Suppressor macrophage treated with lipopolysaccharide for 4 hours (primary cell): ENCODE measurements around the gene NOP9.

Source experiments
- DNase-seq: peaks from one replicate; pipeline ENCODE4 v3.0.0-alpha.2; 2020

NOP9 gene

DNA sequence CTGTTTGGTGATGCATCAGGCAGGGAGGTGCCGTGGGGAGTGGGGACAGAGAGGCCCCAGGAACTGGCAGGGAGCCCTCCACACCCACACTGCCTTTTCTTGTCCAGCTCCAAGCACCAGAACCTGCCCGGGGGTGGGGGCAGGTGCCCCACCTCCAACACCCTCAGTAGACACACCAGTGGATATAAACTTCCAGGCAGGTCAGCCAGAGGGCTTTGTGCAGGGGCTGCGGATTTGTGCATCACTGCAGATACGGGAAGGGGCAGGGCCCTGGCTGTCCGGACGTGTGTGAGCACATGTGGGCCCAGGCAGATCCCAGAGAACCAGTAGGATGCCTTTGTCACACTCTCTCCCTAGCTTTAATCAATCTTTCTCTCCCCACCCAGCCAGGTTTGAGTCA, 35.4 kb upstream of the NOP9 start:
- DNase-seq: no peak

DNA sequence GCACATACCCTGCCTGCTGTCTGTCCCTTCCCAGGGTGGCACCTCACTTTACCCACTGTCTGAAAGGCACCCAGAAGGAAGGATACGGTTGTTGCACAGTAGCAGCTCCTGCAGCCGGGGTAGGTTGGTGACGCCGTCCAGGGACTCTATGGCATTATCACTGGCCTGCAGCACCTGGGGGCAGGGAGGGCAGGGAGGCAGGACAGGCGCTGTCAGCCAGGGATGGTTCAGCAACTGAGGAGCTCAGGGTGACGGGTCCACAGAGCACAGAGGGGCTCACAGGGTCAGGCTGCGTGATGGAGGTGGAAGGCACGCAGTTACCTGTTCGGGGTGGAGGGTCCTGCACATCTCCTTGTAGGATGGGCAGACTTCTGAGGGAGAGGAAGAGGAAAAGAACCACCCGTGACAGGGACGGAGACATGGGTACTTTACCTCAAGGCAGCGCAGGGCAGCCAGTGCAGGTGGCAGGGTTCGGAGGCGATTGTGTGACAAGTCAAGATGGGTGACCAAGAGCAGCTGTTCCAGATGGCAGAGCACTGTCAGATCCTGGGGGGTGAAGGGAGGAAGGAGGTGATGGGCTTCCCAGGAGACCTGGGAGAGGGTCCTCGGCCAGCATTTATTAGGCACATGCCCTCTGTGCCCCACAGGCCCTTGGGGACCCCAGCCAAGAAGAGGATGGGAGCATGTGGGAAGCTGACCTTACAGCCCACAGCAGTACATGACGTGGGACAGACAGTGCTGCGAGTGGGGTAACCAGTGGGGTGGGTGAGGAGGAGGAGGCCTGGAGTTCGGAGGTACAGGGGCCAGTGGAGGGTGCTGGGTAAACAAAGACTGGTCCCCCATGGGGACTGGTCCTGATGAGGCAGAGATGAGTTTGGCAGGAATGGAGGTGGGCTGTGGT, 33.1 kb upstream of the NOP9 start:
- DNase-seq: no peak

DNA sequence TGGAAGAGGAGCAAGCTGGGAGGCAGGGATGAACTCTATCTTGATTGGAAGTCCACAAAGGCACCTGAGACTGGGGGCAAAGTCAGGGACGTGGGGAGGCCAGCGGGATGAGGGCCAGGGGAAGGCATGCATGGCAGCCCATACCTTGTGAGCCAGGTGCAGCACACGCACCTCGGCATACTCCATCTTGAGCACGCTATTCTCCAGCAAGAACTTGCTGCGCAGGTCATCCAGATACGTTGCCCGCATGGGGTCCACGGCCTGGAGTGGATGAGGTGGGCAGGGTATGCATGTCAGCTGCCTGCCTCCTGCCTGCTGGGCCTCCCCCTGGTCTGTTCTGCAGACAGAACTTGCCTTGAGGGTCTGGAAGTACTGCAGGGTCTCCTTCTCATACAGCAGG, 32.1 kb upstream of the NOP9 start:
- DNase-seq: no peak

DNA sequence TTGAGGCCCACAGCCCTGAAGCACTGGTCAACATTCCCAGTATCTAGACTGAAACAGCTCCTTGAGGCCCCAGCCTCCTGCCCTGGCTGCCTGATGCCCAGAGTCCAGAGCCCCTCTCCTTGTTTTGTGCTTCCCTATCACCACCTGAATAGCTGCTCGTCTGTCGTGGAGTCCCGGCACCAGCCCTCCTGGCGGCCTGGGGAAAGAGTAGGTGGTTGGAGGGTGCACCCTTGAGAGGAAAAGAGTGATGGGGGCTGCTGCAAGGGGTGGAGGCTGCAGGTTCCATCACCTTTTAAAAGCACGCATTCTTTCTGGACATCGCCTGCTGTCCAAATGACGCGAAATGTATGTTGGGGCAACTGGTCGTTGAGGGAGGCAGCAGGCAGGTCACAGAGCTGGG, 31.4 kb upstream of the NOP9 start:
- DNase-seq: no peak

DNA sequence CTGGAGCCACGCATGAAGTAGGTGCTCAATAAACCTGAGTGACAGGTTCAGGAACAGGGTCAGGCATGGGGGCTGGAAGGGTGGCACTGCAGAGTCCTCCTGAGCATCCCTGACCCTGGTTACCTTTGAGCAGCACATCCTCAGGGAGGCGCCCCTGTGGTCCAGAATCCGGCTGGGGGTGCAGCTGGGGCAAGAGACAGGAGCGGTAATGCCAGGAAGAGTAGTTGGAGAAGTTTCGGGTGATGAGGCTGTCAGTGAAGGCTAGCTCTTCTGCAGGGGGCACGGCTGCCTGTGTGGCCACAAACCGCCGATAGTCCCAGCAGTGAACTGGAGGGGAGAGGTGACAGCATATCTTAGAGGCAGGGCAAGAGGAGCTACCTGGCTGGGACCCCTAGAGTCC, 30.3 kb upstream of the NOP9 start:
- DNase-seq: no peak

DNA sequence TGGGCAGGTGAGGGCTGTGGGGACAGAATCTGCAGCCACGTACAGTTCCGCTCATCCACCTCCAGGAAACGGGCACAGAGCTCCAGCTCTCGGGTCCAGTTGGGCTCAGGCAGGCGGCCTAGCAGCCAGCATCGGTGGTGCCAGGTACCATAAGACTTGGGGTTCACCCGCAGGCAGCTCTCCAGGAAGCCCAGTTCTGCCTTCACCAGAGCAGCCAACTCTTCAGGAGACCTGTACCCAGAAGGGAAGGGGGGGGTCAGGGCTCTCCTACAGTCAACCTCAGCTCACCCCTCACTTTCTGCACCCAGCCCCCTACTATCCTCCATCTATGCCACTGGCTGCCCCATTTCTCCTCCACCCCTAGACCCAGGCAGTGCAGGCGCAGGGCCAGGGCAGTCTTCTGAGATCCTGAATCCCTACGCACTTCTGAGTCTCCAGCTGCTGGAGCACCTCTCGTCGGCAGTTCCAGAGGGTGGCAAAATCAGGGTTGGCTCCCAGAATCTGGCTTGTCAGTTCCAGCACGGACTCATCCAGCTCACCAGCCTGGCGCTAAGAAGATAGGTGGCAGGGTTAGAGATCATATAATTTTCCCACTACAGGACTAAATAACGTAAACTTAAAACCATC, 29.6 kb upstream of the NOP9 start:
- no peak for DNase-seq

DNA sequence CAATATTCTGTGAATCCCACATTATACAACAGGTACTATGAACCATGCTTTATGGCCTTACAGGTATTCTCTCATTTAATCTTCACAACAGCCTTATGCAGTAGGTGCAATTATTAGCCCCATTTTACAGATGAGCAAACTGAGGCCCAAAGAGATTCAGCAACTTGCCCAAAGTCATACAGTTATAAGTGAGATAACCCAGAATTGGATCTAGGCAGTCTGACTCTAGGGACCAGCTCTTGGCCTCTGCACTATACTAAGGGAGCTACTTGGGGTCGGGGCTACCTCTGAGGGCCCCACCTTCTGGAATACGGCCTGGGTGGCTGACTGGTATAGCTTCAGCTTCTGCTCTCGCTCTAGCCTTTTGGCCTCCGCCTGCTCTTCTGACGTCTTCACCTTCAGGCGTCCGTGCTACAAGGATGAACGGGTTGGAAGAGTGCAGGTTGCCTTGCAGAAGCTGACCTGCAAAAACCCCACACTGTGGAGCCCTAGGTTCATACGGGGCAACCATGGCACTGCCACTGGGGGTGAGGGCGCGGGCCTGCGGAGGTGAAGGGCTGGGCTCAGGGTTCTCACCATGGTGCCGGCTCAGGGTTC, 29.0 kb upstream of the NOP9 start:
- no peak for DNase-seq

DNA sequence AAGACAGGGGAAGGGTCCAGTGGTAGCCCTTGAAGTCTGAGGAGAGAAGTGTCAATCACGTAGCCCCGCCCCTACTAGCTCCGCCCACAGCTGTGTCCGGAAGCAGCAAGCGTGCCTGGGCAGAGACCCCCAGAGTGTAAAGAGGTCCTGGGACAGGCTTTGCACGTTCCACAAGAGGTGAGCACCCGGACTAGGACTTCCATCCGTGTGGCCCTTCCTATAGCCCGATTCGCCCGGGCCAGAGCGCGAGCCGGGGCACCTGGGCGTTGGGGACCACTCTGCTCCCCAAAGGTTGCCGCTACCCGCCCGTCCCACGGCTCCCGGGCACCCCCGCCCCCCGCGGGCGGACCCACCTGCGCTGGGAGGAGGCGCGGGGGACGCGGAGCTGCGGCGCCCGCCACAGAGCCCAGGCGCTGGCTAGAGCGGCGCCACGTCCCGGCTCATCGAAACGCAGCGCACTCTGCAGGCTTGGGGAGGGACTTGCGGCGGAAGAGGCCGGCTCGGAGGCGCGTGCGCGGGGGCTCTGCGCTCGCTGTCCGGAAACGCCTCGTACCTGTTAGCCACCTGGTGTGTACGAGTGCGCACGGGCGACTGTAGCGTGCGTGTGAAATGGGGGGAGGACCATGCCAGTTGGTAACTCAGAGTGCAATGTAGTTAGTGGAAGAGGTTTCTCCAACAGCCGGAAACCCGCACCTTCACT, 28.4 kb upstream of the NOP9 start, which contains the start of gene RABGGTA:
RABGGTA (minus strand) TSS at position 464 of the 700 bp plus-strand sequence. CDS start 482 bp downstream, outside the sequence.
- DNase-seq: peak; percentile 91

DNA sequence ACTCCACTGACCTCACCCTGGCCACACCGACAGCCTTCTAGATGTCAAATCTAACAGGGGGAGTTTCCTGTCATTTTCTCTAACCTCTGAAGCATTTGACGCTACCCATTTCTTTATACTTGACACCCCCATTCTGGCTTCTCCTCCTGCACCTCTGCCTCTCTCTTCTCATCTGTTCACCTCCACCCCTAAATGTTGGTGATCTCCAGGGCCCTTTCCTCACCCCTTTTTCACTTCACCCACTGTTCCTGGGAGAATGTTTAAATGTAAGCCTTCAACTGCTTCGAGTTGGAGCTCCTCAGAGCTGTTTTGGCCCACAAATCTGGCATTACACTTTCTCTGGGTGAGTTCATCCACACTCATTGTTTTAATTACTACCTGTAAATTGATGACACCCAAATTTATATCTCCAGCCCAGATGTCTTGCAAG, 27.8 kb upstream of the NOP9 start:
- DNase-seq: no peak

DNA sequence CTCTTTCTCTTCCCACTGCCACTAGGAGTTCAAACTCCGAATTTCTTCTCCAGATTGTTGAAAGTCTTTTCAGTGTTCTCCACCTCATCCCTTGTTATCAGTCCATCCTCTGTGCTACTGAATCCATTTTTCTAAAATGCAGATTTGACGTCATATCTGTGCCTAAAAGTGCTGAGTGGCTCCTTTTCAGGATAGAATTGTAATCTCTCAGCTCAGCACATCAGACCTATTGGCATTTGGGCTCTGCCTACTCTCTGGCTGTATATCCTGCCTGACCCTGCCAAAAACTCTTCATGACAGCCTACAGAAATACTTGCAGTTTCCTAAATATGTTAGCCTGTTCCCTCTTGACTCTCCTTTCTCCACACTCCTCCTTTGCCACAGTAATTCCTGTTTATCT, 27.2 kb upstream of the NOP9 start:
- DNase-seq: no peak

DNA sequence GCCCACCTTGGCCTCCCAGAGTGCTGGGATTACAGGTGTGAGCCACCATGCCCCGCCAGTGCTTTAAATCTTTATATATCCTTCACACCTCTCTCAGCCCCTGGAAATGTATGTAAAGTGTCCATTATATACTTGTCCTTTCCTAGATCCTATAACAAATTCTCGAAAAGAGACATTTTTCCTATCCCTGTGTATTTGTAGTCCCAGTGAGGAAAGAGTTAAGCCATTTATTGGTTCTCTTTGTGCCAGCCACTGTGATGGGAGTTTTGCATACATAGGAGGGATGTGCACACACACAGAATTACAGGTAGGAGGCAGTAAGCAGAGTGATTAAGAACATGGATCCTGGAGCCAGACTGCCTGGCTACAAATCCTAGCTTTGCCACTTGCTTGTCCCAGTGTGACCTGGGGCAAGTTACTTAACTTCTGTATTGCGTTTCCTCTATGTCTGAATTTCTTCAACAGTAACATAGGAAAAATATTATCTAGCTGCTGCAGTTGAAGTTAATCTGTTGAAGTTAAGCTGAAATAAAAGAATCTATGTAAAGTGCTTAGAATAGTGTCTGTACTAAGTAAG, 26.1 kb upstream of the NOP9 start:
- peak; percentile 32 for DNase-seq

DNA sequence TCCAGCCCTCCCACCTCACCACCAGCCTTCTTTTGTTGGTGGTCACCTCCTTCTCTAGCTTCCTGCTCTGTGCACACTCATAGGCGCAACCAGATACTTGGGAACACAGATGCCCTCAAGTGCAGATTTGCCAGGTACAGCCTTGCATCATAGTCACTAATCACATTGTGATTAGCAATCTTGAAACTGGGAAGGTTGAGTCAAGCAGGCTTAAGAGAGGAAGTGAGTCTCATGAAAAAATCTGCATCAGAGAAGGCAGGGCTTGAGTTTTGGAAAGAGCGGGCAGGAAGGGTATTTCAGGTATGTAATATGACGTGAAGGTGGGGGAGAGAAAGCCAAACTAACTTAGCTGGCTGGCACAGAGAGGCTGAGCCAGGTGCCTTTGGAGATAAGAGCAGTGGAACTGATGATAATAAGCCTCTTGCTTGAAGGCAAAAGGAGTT, 25.5 kb upstream of the NOP9 start:
- DNase-seq: peak; percentile 87

DNA sequence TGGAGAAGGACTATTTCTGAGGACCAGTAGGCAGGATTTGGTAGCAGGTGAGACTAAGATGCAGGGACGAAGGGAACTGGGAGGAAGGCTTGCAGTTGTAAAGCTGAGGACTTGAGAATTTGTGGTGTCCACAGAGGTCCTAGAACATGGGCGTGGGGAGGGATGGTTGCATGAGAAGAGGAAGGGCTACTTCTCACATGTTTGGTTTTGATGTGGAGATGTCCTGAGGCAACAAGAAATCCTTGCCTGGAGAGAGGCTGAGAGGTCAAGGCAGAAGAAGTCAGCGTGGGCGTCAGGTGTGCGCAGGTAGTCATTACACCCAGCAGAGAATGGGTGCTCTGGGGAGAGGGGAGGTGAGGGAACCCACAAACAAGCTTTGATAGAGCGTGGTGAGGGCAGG, 22.6 kb upstream of the NOP9 start:
- no peak for DNase-seq

DNA sequence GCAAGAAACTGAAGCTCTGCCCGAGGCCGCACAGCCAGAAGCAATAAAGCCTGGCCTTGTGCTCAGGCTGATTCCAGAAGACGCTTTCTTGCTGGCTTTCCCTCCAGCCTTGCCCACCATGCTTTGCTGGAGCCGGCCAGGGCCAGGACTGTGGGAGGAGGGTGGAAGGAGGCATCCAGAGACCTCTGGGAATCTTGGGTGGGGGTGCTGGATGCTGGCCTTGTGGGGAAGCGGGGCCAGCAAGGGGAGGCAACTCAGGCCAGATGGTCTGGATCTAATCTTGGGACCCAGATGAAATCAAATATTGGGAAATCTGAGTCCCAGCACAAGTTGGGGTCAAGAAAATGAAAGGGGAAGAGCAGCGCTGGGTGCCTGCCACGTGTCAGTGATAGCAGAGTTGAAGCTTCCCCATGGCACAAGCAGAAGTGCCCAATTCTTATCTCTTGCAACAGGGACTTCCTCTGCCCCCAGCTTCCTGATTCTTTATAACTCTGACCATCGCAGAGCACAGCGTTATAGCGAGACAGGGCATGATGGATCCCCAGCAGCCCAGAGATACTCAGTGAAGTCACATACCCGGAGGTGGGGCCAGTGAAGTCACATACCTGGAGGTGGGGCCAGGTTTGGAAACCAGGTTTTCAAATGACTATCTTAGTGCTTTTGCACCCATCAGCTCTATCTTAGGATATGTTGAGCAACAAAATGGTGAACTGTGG, 21.9 kb upstream of the NOP9 start:
- DNase-seq: peak; percentile 84

DNA sequence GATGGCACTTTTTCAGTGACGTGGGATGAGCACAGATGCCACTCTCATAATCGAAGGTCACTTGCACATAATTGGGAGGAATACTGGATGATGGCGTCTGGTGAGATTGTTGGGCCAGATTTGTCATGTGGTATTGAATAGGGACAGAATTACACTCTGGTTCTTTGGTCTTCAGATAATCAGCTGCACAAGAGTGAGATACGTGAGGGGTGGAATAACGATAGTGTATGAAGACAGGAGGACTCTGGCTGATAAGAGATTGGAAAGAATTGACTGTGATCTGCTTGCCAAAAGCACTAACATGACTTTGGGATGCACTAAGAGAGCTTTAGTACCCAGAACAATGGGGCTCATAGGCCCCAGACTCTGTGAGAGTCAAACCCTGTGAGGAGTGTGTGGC, 21.2 kb upstream of the NOP9 start:
- DNase-seq: no peak

DNA sequence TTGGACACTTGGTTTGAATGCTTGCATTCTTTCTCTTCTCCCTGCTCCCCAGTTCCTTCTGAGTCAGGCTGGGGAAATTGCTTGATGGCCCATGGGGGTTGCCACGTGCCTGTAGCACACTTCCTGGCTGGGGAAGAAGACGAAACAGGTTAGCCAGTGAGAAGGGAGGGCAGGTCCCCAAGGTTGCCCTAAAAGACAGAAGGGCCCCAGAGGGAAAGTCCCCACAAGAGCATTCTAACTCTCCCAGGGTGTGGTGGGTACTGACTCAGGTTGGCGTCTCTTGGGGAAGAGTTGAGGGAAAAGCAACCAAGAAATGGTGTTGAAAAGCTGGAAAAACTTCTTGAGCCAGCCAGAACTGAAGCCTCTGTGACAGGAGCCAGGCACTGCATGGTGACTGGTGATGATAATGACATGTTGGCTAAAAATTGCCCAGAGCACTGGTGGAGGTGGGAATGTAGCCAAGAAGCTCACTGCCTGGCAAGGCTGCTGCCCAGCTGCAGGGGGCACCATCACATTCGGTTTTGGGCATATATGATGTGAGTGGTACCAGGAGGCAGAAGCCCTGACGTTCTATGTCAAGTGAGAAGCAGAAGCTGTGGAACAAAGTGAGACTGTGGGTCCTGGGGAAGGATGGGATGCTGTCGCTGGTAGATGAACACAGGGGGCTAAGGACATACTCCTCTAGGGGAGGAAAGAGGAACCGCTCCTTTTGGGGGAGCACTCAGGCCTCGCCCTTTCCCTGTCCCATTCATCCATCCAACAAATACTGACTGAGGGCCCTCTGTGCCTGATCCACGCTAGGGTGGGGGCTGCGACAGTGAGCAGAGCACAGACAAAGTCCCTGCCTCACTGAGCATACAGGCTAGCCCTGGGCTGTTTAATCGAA, 20.1 kb upstream of the NOP9 start:
- DNase-seq: peak; percentile 70

DNA sequence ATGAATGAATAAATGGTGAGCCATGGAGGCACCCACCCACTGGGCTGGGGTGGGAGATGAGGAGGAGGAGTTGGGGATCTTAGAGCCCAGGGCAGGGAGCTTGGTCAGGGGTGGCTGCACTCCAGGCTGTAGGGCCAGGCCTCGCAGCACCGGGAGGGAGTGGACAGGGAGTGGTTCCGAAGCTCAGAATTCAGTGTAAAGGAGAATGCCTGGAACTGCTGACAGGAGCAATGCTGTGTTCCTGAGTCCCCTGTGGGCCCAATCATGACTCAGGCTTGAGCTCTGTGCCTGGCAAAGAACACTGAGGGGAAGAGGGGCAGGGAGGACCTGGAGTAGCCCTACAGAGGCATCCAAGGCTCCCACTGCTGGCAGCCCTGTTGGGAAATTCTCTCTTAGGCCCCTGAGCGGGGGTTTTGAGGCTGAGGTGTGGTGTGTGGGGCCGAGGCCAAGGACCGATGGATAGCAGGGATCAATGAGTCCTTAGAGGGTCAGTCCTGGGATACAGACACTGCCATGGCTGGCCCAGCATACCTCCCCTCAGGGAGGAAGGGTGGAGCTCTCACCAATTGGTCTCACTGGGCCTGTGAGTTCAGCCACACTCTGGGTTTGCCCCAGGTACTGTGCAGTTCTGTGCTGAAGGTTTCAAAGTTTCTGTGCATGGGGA, 18.7 kb upstream of the NOP9 start:
- DNase-seq: no peak

DNA sequence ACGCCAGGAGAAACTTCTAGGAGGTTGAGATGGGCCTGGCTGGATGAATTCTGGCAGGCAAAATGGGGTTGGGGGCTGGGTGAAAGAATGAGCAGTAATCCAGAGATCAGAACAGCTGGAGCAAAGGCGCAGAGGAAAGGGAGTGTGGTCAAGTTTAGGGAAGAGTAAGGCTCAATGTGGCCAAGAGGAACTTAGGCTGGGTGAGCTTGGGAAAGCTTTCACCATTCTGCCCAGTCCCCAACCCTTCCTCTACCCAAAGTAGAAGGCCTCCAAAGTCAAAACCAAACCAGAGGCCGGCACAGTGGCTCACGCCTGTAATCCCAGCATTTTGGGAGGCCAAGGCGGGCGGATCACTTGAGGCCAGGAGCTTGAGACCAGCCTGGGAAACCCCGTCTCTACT, 18.0 kb upstream of the NOP9 start:
- peak; percentile 36 for DNase-seq

DNA sequence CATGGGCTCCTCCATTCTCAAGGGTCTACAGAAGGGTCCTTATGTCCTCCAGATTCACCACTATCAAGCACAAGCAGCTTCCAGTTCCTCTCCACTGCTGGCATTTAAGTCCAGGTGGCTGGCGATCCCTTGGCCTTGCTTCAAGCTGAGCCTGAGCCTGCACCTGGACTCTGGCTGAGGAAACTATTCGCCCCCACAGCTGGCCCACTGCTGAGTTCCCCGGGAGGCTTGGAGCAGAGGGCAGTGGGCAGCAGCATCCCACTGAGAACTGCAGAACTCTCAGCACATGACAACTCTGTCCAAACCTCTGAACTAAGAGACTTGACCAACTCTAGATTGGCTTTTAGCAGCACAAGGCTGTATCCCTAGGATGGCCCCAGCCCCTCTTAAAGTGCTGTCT, 16.9 kb upstream of the NOP9 start:
- DNase-seq: no peak

DNA sequence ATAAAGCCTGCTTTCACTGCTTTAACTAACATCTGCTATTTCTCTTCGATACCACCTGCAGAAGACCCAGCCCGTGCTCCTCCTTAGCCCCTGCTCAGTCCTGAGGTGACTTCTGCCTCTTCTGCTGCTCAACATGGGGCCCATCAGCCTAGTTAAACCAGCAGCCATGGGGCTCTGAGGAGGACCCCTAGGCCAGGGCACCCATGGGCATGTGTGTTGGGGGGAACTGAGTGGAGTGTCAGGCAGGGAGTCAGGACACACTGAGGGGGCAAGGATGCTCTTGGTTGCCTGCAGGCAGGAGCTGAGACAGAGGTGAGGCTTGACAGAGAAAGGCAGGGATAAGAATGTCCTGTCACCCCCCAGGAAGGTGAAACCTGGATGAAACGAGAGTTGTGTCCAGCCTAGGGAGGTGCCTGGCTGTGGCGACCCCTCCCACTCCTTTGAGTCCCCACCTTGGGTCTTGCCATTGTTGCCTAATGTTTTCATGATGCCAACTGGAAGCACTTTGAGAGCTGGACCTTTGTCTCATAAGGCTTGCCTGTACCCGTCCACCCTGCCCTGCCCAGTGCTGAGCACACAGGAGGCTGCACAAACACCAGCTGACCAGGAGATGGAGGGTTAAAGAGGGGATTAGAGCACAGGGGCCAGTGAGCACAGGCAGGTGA, 15.7 kb upstream of the NOP9 start:
- DNase-seq: no peak
